Stimulated activated CD4-positive, alpha-beta T cell treated with anti-CD3 and anti-CD28 coated beads, Interleukin-1b, Interleukin-23, amount 100 ng/mL, for 4 hours (primary cell): ENCODE measurements around the gene COL4A2.
"Not testable (repeated sequence)": the region's sequence is repeated elsewhere in the genome, so short reads cannot be mapped to it uniquely, and the experiment has no call there.

Experiments
- DNase-seq, 2 donors: peaks; one replicate each; pipeline ENCODE4 v3.0.0-alpha.2; 2020; ENCODE audit warnings: low read depth in 2 of 2

The COL4A2 gene

GRCh38 chr13:110496281-110496680 lies 189.2 kb downstream of the COL4A2 start:
- no peak for DNase-seq

- no peak for DNase-seq
Measured at GRCh38 chr13:110497003-110497402, 189.9 kb downstream of the COL4A2 start.

GRCh38 chr13:110497896-110498295 lies 190.8 kb downstream of the COL4A2 start:
- DNase-seq: not testable (repeated sequence)

- no peak for DNase-seq
Measured at GRCh38 chr13:110498327-110498726, 191.2 kb downstream of the COL4A2 start.

- no peak for DNase-seq
Measured at GRCh38 chr13:110498765-110499164, 191.7 kb downstream of the COL4A2 start.

- no peak for DNase-seq
Measured at GRCh38 chr13:110499621-110500281, 192.7 kb downstream of the COL4A2 start.

- DNase-seq: no peak
Measured at GRCh38 chr13:110500341-110500740, 193.3 kb downstream of the COL4A2 start.

- no peak for DNase-seq
Measured at GRCh38 chr13:110501188-110501587, 194.1 kb downstream of the COL4A2 start.

- no peak for DNase-seq
Measured at GRCh38 chr13:110503037-110503901, 196.2 kb downstream of the COL4A2 start.

- no peak for DNase-seq
Measured at GRCh38 chr13:110503979-110504499, 197.0 kb downstream of the COL4A2 start.

- no peak for DNase-seq
Measured at GRCh38 chr13:110505594-110505993, 198.5 kb downstream of the COL4A2 start.

- no peak for DNase-seq
Measured at GRCh38 chr13:110506396-110506795, 199.3 kb downstream of the COL4A2 start.

- DNase-seq: no peak
Measured at GRCh38 chr13:110506859-110507566, 199.9 kb downstream of the COL4A2 start.

- DNase-seq: no peak
Measured at GRCh38 chr13:110507678-110508381, 200.7 kb downstream of the COL4A2 start.

GRCh38 chr13:110509478-110509926 lies 202.4 kb downstream of the COL4A2 start:
- DNase-seq: no peak

GRCh38 chr13:110509971-110510786 lies 203.1 kb downstream of the COL4A2 start:
- no peak for DNase-seq

GRCh38 chr13:110511509-110512181 lies 204.6 kb downstream of the COL4A2 start:
- no peak for DNase-seq

GRCh38 chr13:110512198-110512740 lies 205.2 kb downstream of the COL4A2 start:
- no peak for DNase-seq

- no peak for DNase-seq
Measured at GRCh38 chr13:110516500-110516899, 209.4 kb downstream of the COL4A2 start.
